Left lung (tissue), 10 donors: ENCODE results near the gene SFSWAP. TPM values are rescaled to one million over a fixed set of nuclear protein-coding genes. Genes with fewer than 3 reads are reported as not detected.
A peak's percentile ranks its signal among the peaks of the same experiment; 100 is the strongest.
"Not testable (repeated sequence)": the region's sequence is repeated elsewhere in the genome, so short reads cannot be mapped to it uniquely, and the experiment has no call there.

Experiments used
- ATAC-seq: fragments of 200-7000 bp; cut with Tn5 transposase; one replicate; pipeline ENCODE4 v1.9.1; 2020; ENCODE audit warnings: moderate library complexity
- DNase-seq, 4 donors: peaks; one replicate each; pipeline ENCODE4 v3.0.0-alpha.2; 2013 to 2020
- H3K27ac ChIP-seq, 2 donors: fragments of 200-600 bp; sonication (generic) in 1 of 2; one replicate each; pipeline versions ENCODE4 v1.5.0 to v1.8.0; 2020 to 2021
- H3K27me3 ChIP-seq, 2 donors: fragments of 200-600 bp; sonication (generic) in 1 of 2; one replicate each; pipeline versions ENCODE4 v1.5.0 to v1.8.0; 2020 to 2021
- H3K36me3 ChIP-seq, 2 donors: fragments of 200-600 bp; sonication (generic) in 1 of 2; one replicate each; pipeline versions ENCODE4 v1.5.0 to v1.8.0; 2020 to 2021
- H3K4me1 ChIP-seq, 2 donors: fragments of 200-600 bp; one replicate each; pipeline ENCODE4 v1.8.0; 2021
- H3K4me3 ChIP-seq, 2 donors: fragments of 200-600 bp; sonication (generic) in 1 of 2; one replicate each; pipeline versions ENCODE4 v1.5.0 to v1.8.0; 2020 to 2021; ENCODE audit warnings: mild to moderate bottlenecking in 1 of 2
- H3K9me3 ChIP-seq, 2 donors: fragments of 200-600 bp; sonication (generic) in 1 of 2; one replicate each; pipeline versions ENCODE4 v1.5.0 to v1.8.0; 2020 to 2021
- CTCF ChIP-seq, 2 donors: fragments of 200-600 bp; sonication (generic) in 1 of 2; IDR thresholded peaks; one replicate each; pipeline versions ENCODE4 v1.5.0 to v1.8.0; 2021; ENCODE audit warnings: antibody characterized with exemption in 2 of 2
- intact Hi-C, 2 donors: fragments of 100-400 bp; cut with DNase I; formaldehyde crosslinking; loops; one replicate each; pipeline versions ENCODE4 v1.11.2 to v1.14.2; 2022
- polyA plus RNA-seq, 6 donors: library from polyadenylated mRNA; unstranded; fragments of 120-200 nt; gene quantifications; one replicate each; pipeline ENCODE4 v1.2.1, GENCODE V29; 2013; ENCODE audit not compliant: insufficient read length in 6 of 6
- total RNA-seq, 2 donors: library from RNA; stranded (reverse); fragmentation: NEBNext Ultra II Directional; extraction: Animal tissue kit (Norgen Biotek cat#: 25700); gene quantifications; one replicate each; pipeline ENCODE4 v1.2.1, GENCODE V29; 2021
- donor health status: DM: no; HTN: yes; CAD: no.
- donor health status: DM: no; HTN: no; CAD: no.

SFSWAP gene
- total and polyA plus RNA-seq, 8 donors: 26.0 to 68.8 (median 50.8) TPM

GRCh38 chr12:131801254-131801866 lies 90.5 kb downstream of the SFSWAP start:
- Histone ChIP-seq H3K36me3 (peaks cover 0 to 60% of the 10 kb centered on the region in 2 donors), H3K9me3 (no peaks in the 10 kb centered on the region), H3K4me3 (no peak overlapping the region), H3K4me1 (peaks cover 3 to 11% of the 10 kb centered on the region in 2 donors), H3K27ac (no peak overlapping the region), H3K27me3 (no peaks in the 10 kb centered on the region)
- TF ChIP-seq CTCF (IDR thresholded peaks at IDR 0.05): no peak
- DNase-seq: peak in 1 of 4 donors; percentile 20
- no peak for ATAC-seq
- intact Hi-C loops: no loop called here

- H3K9me3 ChIP-seq: no peaks in the 10 kb centered on the region
- ATAC-seq: peak; percentile 34
- intact Hi-C loops: no loop called here
These were observed 93.2 kb downstream of the SFSWAP start for GRCh38 chr12:131803961-131804521.

GRCh38 chr12:131805421-131805820 lies 94.5 kb downstream of the SFSWAP start:
- intact Hi-C loops: no loop called here
- DNase-seq: no peak
- Histone ChIP-seq H3K27ac (no peak overlapping the region), H3K4me1 (peaks cover 3 to 8% of the 10 kb centered on the region in 2 donors), H3K27me3 (no peaks in the 10 kb centered on the region), H3K9me3 (no peaks in the 10 kb centered on the region), H3K4me3 (no peak overlapping the region), H3K36me3 (peaks cover 0 to 24% of the 10 kb centered on the region in 2 donors)
- ATAC-seq: no peak
- TF ChIP-seq CTCF (IDR thresholded peaks at IDR 0.05): no peak

More at GRCh38 chr12:131803961-131804521, 93.2 kb downstream of the SFSWAP start:
- Histone ChIP-seq H3K4me3 (no peak overlapping the region), H3K27me3 (no peaks in the 10 kb centered on the region), H3K36me3 (peaks cover 0 to 38% of the 10 kb centered on the region in 2 donors), H3K27ac (peak overlapping the region in 1 of 2 donors; percentile 24), H3K4me1 (peaks cover 3 to 8% of the 10 kb centered on the region in 2 donors)
- TF ChIP-seq CTCF (IDR thresholded peaks at IDR 0.05): no peak
- peak in 1 of 4 donors; percentile 25 for DNase-seq

- H3K36me3 ChIP-seq: peaks cover 0 to 14% of the 10 kb centered on the region in 2 donors
- TF ChIP-seq CTCF (IDR thresholded peaks at IDR 0.05): no peak
- DNase-seq: no peak
- no peak overlapping the region for H3K27ac ChIP-seq
- no peaks in the 10 kb centered on the region for H3K27me3 ChIP-seq
- no peaks in the 10 kb centered on the region for H3K9me3 ChIP-seq
- H3K4me3 ChIP-seq: no peak overlapping the region
- intact Hi-C loops: no loop called here
- H3K4me1 ChIP-seq: peaks cover 3 to 8% of the 10 kb centered on the region in 2 donors
- no peak for ATAC-seq
These were observed 95.8 kb downstream of the SFSWAP start for GRCh38 chr12:131806674-131807073.

GRCh38 chr12:131808744-131809371 lies 98.0 kb downstream of the SFSWAP start:
- Histone ChIP-seq H3K36me3 (no peaks in the 10 kb centered on the region), H3K4me1 (peaks cover 2 to 5% of the 10 kb centered on the region in 2 donors), H3K4me3 (peak overlapping the region in 1 of 2 donors; percentile 41), H3K27me3 (no peaks in the 10 kb centered on the region), H3K9me3 (peaks cover 0 to 5% of the 10 kb centered on the region in 2 donors), H3K27ac (peak overlapping the region in 1 of 2 donors; percentile 86)
- intact Hi-C loops: no loop called here
- peak; percentile 52 for ATAC-seq
- TF ChIP-seq CTCF (IDR thresholded peaks at IDR 0.05): no peak
- DNase-seq: peak in 1 of 4 donors; percentile 92

- H3K27me3 ChIP-seq, H3K4me1 ChIP-seq, DNase-seq, H3K36me3 ChIP-seq, H3K9me3 ChIP-seq, ATAC-seq, H3K27ac ChIP-seq, intact Hi-C loops: not testable (repeated sequence)
- H3K4me3 ChIP-seq: peak overlapping the region in 1 of 2 donors; percentile 41
These were observed 98.8 kb downstream of the SFSWAP start for GRCh38 chr12:131809476-131810254.
